ENCODE measurements around the gene ATF3.
A peak's percentile ranks its signal among the peaks of the same experiment; 100 is the strongest.

The ATF3 gene

GRCh38 chr1:212600071-212600915 is 8.3 kb upstream of the ATF3 start:
- H3K4me3 ChIP-seq (ENCODE audit: low read length in 2 of 2): no peak overlapping the region
- no peak overlapping the region for H3K9ac ChIP-seq (ENCODE audit: low read length in 2 of 2)
- H3K9me3 ChIP-seq (ENCODE audit: control insufficient read depth in 2 of 2, low read length in 2 of 2): no peaks in the 10 kb centered on the region
- no peaks in the 10 kb centered on the region for H3K4me1 ChIP-seq (ENCODE audit: control insufficient read depth, insufficient read depth, low read length)
- H3K27me3 ChIP-seq (ENCODE audit: control insufficient read depth in 1 of 2, insufficient read depth in 2 of 2, low read length in 2 of 2): peaks cover 8 to 12% of the 10 kb centered on the region in 2 donors
- H3K36me3 ChIP-seq (ENCODE audit: control insufficient read depth in 2 of 2, insufficient read depth in 2 of 2, low read length in 2 of 2): no peaks in the 10 kb centered on the region
- no peak overlapping the region for H3K27ac ChIP-seq (ENCODE audit: low read length)

- H3K4me3 ChIP-seq (ENCODE audit: low read length in 2 of 2): no peak overlapping the region
- H3K27ac ChIP-seq (ENCODE audit: low read length): no peak overlapping the region
- no peaks in the 10 kb centered on the region for H3K36me3 ChIP-seq (ENCODE audit: control insufficient read depth in 2 of 2, insufficient read depth in 2 of 2, low read length in 2 of 2)
- no peaks in the 10 kb centered on the region for H3K4me1 ChIP-seq (ENCODE audit: control insufficient read depth, insufficient read depth, low read length)
- H3K27me3 ChIP-seq (ENCODE audit: control insufficient read depth in 1 of 2, insufficient read depth in 2 of 2, low read length in 2 of 2): peaks cover 14 to 19% of the 10 kb centered on the region in 2 donors
- no peaks in the 10 kb centered on the region for H3K9me3 ChIP-seq (ENCODE audit: control insufficient read depth in 2 of 2, low read length in 2 of 2)
- no peak overlapping the region for H3K9ac ChIP-seq (ENCODE audit: low read length in 2 of 2)
Observed at GRCh38 chr1:212600980-212601379, 7.6 kb upstream of the ATF3 start.

GRCh38 chr1:212601524-212601923 is 7.0 kb upstream of the ATF3 start:
- Histone ChIP-seq H3K9me3 (ENCODE audit: control insufficient read depth in 2 of 2, low read length in 2 of 2) (no peaks in the 10 kb centered on the region), H3K27me3 (ENCODE audit: control insufficient read depth in 1 of 2, insufficient read depth in 2 of 2, low read length in 2 of 2) (peaks cover 20 to 24% of the 10 kb centered on the region in 2 donors), H3K4me3 (ENCODE audit: low read length in 2 of 2) (no peak overlapping the region), H3K9ac (ENCODE audit: low read length in 2 of 2) (no peak overlapping the region), H3K27ac (ENCODE audit: low read length) (no peak overlapping the region), H3K4me1 (ENCODE audit: control insufficient read depth, insufficient read depth, low read length) (peaks cover 2% of the 10 kb centered on the region), H3K36me3 (ENCODE audit: control insufficient read depth in 2 of 2, insufficient read depth in 2 of 2, low read length in 2 of 2) (no peaks in the 10 kb centered on the region)

- Histone ChIP-seq H3K9ac (ENCODE audit: low read length in 2 of 2) (no peak overlapping the region), H3K27ac (ENCODE audit: low read length) (no peak overlapping the region), H3K4me1 (ENCODE audit: control insufficient read depth, insufficient read depth, low read length) (peaks cover 31% of the 10 kb centered on the region), H3K27me3 (ENCODE audit: control insufficient read depth in 1 of 2, insufficient read depth in 2 of 2, low read length in 2 of 2) (peaks cover 35 to 39% of the 10 kb centered on the region in 2 donors), H3K9me3 (ENCODE audit: control insufficient read depth in 2 of 2, low read length in 2 of 2) (no peaks in the 10 kb centered on the region), H3K4me3 (ENCODE audit: low read length in 2 of 2) (no peak overlapping the region), H3K36me3 (ENCODE audit: control insufficient read depth in 2 of 2, insufficient read depth in 2 of 2, low read length in 2 of 2) (no peaks in the 10 kb centered on the region)
Observed at GRCh38 chr1:212605441-212606394, 2.8 kb upstream of the ATF3 start.

GRCh38 chr1:212606395-212607205 is 2.0 kb upstream of the ATF3 start:
- no peaks in the 10 kb centered on the region for H3K9me3 ChIP-seq (ENCODE audit: control insufficient read depth in 2 of 2, low read length in 2 of 2)
- peak overlapping the region; percentile 29 to 81 for H3K9ac ChIP-seq (ENCODE audit: low read length in 2 of 2)
- no peak overlapping the region for H3K27ac ChIP-seq (ENCODE audit: low read length)
- H3K36me3 ChIP-seq (ENCODE audit: control insufficient read depth in 2 of 2, insufficient read depth in 2 of 2, low read length in 2 of 2): no peaks in the 10 kb centered on the region
- peaks cover 35 to 39% of the 10 kb centered on the region in 2 donors for H3K27me3 ChIP-seq (ENCODE audit: control insufficient read depth in 1 of 2, insufficient read depth in 2 of 2, low read length in 2 of 2)
- H3K4me3 ChIP-seq (ENCODE audit: low read length in 2 of 2): peak overlapping the region; percentile 79 to 83
- H3K4me1 ChIP-seq (ENCODE audit: control insufficient read depth, insufficient read depth, low read length): peaks cover 38% of the 10 kb centered on the region

GRCh38 chr1:212607206-212607912 is 1.2 kb upstream of the ATF3 start:
- H3K27ac ChIP-seq (ENCODE audit: low read length): peak overlapping the region; percentile 88
- H3K36me3 ChIP-seq (ENCODE audit: control insufficient read depth in 2 of 2, insufficient read depth in 2 of 2, low read length in 2 of 2): no peaks in the 10 kb centered on the region
- H3K27me3 ChIP-seq (ENCODE audit: control insufficient read depth in 1 of 2, insufficient read depth in 2 of 2, low read length in 2 of 2): peaks cover 35 to 39% of the 10 kb centered on the region in 2 donors
- peak overlapping the region; percentile 79 to 83 for H3K4me3 ChIP-seq (ENCODE audit: low read length in 2 of 2)
- peaks cover 38% of the 10 kb centered on the region for H3K4me1 ChIP-seq (ENCODE audit: control insufficient read depth, insufficient read depth, low read length)
- peak overlapping the region; percentile 81 to 86 for H3K9ac ChIP-seq (ENCODE audit: low read length in 2 of 2)
- no peaks in the 10 kb centered on the region for H3K9me3 ChIP-seq (ENCODE audit: control insufficient read depth in 2 of 2, low read length in 2 of 2)

- H3K36me3 ChIP-seq (ENCODE audit: control insufficient read depth in 2 of 2, insufficient read depth in 2 of 2, low read length in 2 of 2): no peaks in the 10 kb centered on the region
- H3K27ac ChIP-seq (ENCODE audit: low read length): peak overlapping the region; percentile 88
- H3K4me1 ChIP-seq (ENCODE audit: control insufficient read depth, insufficient read depth, low read length): peaks cover 38% of the 10 kb centered on the region
- H3K27me3 ChIP-seq (ENCODE audit: control insufficient read depth in 1 of 2, insufficient read depth in 2 of 2, low read length in 2 of 2): peaks cover 35 to 39% of the 10 kb centered on the region in 2 donors
- H3K4me3 ChIP-seq (ENCODE audit: low read length in 2 of 2): peak overlapping the region; percentile 79 to 83
- no peaks in the 10 kb centered on the region for H3K9me3 ChIP-seq (ENCODE audit: control insufficient read depth in 2 of 2, low read length in 2 of 2)
- peak overlapping the region; percentile 81 to 86 for H3K9ac ChIP-seq (ENCODE audit: low read length in 2 of 2)
Observed at GRCh38 chr1:212607913-212608391, 609 bp upstream of the ATF3 start.

- H3K4me1 ChIP-seq (ENCODE audit: control insufficient read depth, insufficient read depth, low read length): peaks cover 38% of the 10 kb centered on the region
- peak overlapping the region; percentile 83 to 87 for H3K4me3 ChIP-seq (ENCODE audit: low read length in 2 of 2)
- no peaks in the 10 kb centered on the region for H3K9me3 ChIP-seq (ENCODE audit: control insufficient read depth in 2 of 2, low read length in 2 of 2)
- peak overlapping the region; percentile 88 for H3K27ac ChIP-seq (ENCODE audit: low read length)
- H3K27me3 ChIP-seq (ENCODE audit: control insufficient read depth in 1 of 2, insufficient read depth in 2 of 2, low read length in 2 of 2): peaks cover 35 to 37% of the 10 kb centered on the region in 2 donors
- no peaks in the 10 kb centered on the region for H3K36me3 ChIP-seq (ENCODE audit: control insufficient read depth in 2 of 2, insufficient read depth in 2 of 2, low read length in 2 of 2)
- H3K9ac ChIP-seq (ENCODE audit: low read length in 2 of 2): peak overlapping the region; percentile 82 to 84
Observed at GRCh38 chr1:212608959-212609700, 569 bp downstream of the ATF3 start.
